Peyer's patch (tissue), 4 donors: ENCODE measurements around the gene DPPA4.
"Not testable (repeated sequence)": the region's sequence is repeated elsewhere in the genome, so short reads cannot be mapped to it uniquely, and the experiment has no call there.

Experiments
- POLR2A ChIP-seq, 2 donors: fragments of 450-650 bp; IDR thresholded peaks; one replicate each; pipeline ENCODE4 v1.5.1; 2017; ENCODE audit warnings: antibody characterized with exemption in 2 of 2, mild to moderate bottlenecking in 2 of 2, moderate library complexity in 2 of 2
- TF ChIP-seq, protein P1 (sequence below), 6 experiments: fragments of 450-650 bp in 4 of 6; fragments of 200-600 bp in 2 of 6; sonication (generic) in 1 of 6; IDR thresholded peaks; one replicate each; pipeline ENCODE4 v1.5.1; 2017 to 2019; ENCODE audit warnings: antibody characterized with exemption in 6 of 6, mild to moderate bottlenecking in 3 of 6, moderate library complexity in 1 of 6

DNA sequence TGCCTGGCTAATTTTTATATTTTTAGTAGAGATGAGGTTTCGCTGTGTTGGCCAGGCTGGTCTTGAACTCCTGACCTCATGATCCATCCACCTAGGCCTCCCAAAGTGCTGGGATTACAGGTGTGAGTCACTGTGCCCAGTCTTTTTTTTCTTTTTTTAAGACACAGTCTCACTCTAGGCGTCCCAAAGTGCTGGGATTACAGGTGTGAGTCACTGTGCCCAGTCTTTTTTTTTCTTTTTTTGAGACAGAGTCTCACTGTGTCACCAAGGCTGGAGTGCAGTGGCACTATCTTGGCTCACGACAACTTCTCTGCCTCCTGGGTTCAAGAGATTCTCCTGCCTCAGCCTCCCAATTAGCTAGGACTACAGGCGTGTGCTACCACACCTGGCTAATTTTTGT lies 37.1 kb upstream of the DPPA4 start:
- TF ChIP-seq, protein P1, sequence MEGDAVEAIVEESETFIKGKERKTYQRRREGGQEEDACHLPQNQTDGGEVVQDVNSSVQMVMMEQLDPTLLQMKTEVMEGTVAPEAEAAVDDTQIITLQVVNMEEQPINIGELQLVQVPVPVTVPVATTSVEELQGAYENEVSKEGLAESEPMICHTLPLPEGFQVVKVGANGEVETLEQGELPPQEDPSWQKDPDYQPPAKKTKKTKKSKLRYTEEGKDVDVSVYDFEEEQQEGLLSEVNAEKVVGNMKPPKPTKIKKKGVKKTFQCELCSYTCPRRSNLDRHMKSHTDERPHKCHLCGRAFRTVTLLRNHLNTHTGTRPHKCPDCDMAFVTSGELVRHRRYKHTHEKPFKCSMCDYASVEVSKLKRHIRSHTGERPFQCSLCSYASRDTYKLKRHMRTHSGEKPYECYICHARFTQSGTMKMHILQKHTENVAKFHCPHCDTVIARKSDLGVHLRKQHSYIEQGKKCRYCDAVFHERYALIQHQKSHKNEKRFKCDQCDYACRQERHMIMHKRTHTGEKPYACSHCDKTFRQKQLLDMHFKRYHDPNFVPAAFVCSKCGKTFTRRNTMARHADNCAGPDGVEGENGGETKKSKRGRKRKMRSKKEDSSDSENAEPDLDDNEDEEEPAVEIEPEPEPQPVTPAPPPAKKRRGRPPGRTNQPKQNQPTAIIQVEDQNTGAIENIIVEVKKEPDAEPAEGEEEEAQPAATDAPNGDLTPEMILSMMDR (IDR thresholded peaks at IDR 0.05): not testable (repeated sequence)
- TF ChIP-seq POLR2A (IDR thresholded peaks at IDR 0.05): not testable (repeated sequence)
